H9 (cell line): ENCODE results near the gene INPP5J. TPM values are rescaled to one million over a fixed set of nuclear protein-coding genes. Genes with fewer than 3 reads are reported as not detected.

Source experiments
- DNase-seq: peaks from one replicate; pipeline ENCODE4 v3.0.0-alpha.2; 2017
- H2AFZ ChIP-seq: one replicate; pipeline ENCODE4 v1.6.1; 2013; ENCODE audit warnings: mild to moderate bottlenecking, low read length, control low read depth, moderate library complexity
- H2AK5ac ChIP-seq: 2 replicates; pipeline ENCODE4 v1.6.1; 2013; ENCODE audit warnings: low read length, control low read depth, mixed read lengths; ENCODE audit not compliant: insufficient read length
- H2BK120ac ChIP-seq: one replicate; pipeline ENCODE4 v1.6.1; 2013; ENCODE audit warnings: low read depth, mild to moderate bottlenecking, low read length, control low read depth, inconsistent platforms; ENCODE audit not compliant: poor library complexity, severe bottlenecking
- H2BK12ac ChIP-seq: 2 replicates; pipeline ENCODE4 v1.6.1; 2013; ENCODE audit warnings: low read length, control low read depth, mixed read lengths, low read depth; ENCODE audit not compliant: insufficient read length
- H2BK15ac ChIP-seq: 2 replicates; pipeline ENCODE4 v1.6.1; 2013; ENCODE audit warnings: low read depth, low read length, control low read depth
- H2BK20ac ChIP-seq: one replicate; pipeline ENCODE4 v1.6.1; 2013; ENCODE audit warnings: low read depth, mild to moderate bottlenecking, low read length, control low read depth, inconsistent platforms; ENCODE audit not compliant: poor library complexity, severe bottlenecking
- H2BK5ac ChIP-seq: 2 replicates; pipeline ENCODE4 v1.6.1; 2013; ENCODE audit warnings: low read length, control low read depth, mixed read lengths; ENCODE audit not compliant: insufficient read length
- H3K14ac ChIP-seq: 2 replicates; pipeline ENCODE4 v1.6.1; 2013; ENCODE audit warnings: low read length, control low read depth; ENCODE audit not compliant: insufficient read depth
- H3K18ac ChIP-seq: 2 replicates; pipeline ENCODE4 v1.6.1; 2013; ENCODE audit warnings: low read depth, mild to moderate bottlenecking, mixed read lengths, low read length, control low read depth; ENCODE audit not compliant: insufficient read length
- H3K23ac ChIP-seq: 2 replicates; pipeline ENCODE4 v1.6.1; 2013; ENCODE audit warnings: low read length, control low read depth, mixed read lengths, low read depth; ENCODE audit not compliant: insufficient read length
- H3K23me2 ChIP-seq: 2 replicates; pipeline ENCODE4 v1.6.1; 2013; ENCODE audit warnings: low read depth, mild to moderate bottlenecking, mixed read lengths, low read length, control low read depth; ENCODE audit not compliant: insufficient read length, poor library complexity, severe bottlenecking
- H3K27ac ChIP-seq: 2 replicates; pipeline ENCODE4 v1.5.1; 2013; ENCODE audit warnings: low read length, control low read depth, mixed read lengths, low read depth; ENCODE audit not compliant: insufficient read length
- H3K27me3 ChIP-seq: 2 replicates; pipeline ENCODE4 v1.6.1; 2013; ENCODE audit warnings: low read length, control low read depth, inconsistent platforms; ENCODE audit not compliant: insufficient read depth
- H3K4ac ChIP-seq: 2 replicates; pipeline ENCODE4 v1.6.1; 2013; ENCODE audit warnings: low read depth, mild to moderate bottlenecking, control low read depth, inconsistent platforms, low read length, moderate library complexity
- H3K4me1 ChIP-seq: 2 replicates; pipeline ENCODE4 v1.6.1; 2013; ENCODE audit warnings: low read length, control low read depth, inconsistent platforms; ENCODE audit not compliant: insufficient read depth
- H3K4me2 ChIP-seq: 2 replicates; pipeline ENCODE4 v1.6.1; 2013; ENCODE audit warnings: low read length, control low read depth, mixed read lengths; ENCODE audit not compliant: insufficient read length, insufficient read depth
- H3K56ac ChIP-seq: 2 replicates; pipeline ENCODE4 v1.6.1; 2013; ENCODE audit warnings: low read depth, mild to moderate bottlenecking, mixed read lengths, low read length, control low read depth; ENCODE audit not compliant: insufficient read length
- H3K79me1 ChIP-seq: 2 replicates; pipeline ENCODE4 v1.6.1; 2013; ENCODE audit warnings: low read depth, mild to moderate bottlenecking, moderate library complexity, low read length, control low read depth, inconsistent platforms; ENCODE audit not compliant: insufficient read depth, poor library complexity, severe bottlenecking
- H3K79me2 ChIP-seq: 2 replicates; pipeline ENCODE4 v1.6.1; 2013; ENCODE audit warnings: low read length, control low read depth, inconsistent platforms; ENCODE audit not compliant: insufficient read depth
- H3K9ac ChIP-seq: 2 replicates; pipeline ENCODE4 v1.6.1; 2013; ENCODE audit warnings: low read length, control low read depth, mixed read lengths; ENCODE audit not compliant: insufficient read length; ENCODE audit errors: extremely low read depth
- H3K9me3 ChIP-seq: one replicate; pipeline ENCODE4 v1.6.1; 2013; ENCODE audit warnings: low read depth, low read length, inconsistent platforms; ENCODE audit not compliant: control insufficient read depth
- H3T11ph ChIP-seq: one replicate; pipeline ENCODE4 v1.6.1; 2013; ENCODE audit warnings: mild to moderate bottlenecking, low read length, control low read depth, inconsistent platforms
- H4K20me1 ChIP-seq: one replicate; pipeline ENCODE4 v1.6.1; 2013; ENCODE audit not compliant: control insufficient read depth, insufficient read length, insufficient read depth
- H4K5ac ChIP-seq: 2 replicates; pipeline ENCODE4 v1.6.1; 2013; ENCODE audit warnings: low read depth, mild to moderate bottlenecking, mixed read lengths, low read length, control low read depth; ENCODE audit not compliant: insufficient read length
- H4K8ac ChIP-seq: replicated peaks from 2 replicates; pipeline ENCODE4 v1.6.1; 2013; ENCODE audit warnings: low read length, control low read depth, mixed read lengths, low read depth; ENCODE audit not compliant: insufficient read length
- H4K91ac ChIP-seq: 2 replicates; pipeline ENCODE4 v1.6.1; 2013; ENCODE audit warnings: low read depth, mild to moderate bottlenecking, moderate library complexity, mixed read lengths, low read length, control low read depth; ENCODE audit not compliant: insufficient read length
- H3K27ac Mint-ChIP-seq, 3 experiments: 2 replicates in 2 of 3; 3 replicates in 1 of 3; pipeline ENCODE4 v1.8.0; 2020 to 2021; ENCODE audit warnings: mixed read lengths in 3 of 3, mild to moderate bottlenecking in 1 of 3, moderate library complexity in 1 of 3
- H3K27me3 Mint-ChIP-seq: 2 replicates; pipeline ENCODE4 v1.8.0; 2021; ENCODE audit warnings: low read depth, mild to moderate bottlenecking, moderate library complexity, mixed read lengths
- H3K36me3 Mint-ChIP-seq, 3 experiments: 2 replicates in 2 of 3; 3 replicates in 1 of 3; pipeline ENCODE4 v1.8.0; 2020 to 2021; ENCODE audit warnings: low read depth in 3 of 3, mixed read lengths in 3 of 3; ENCODE audit not compliant: insufficient read depth in 1 of 3
- H3K4me1 Mint-ChIP-seq, 2 experiments: 2 replicates each; pipeline ENCODE4 v1.8.0; 2020; ENCODE audit warnings: mixed read lengths in 2 of 2
- H3K4me3 Mint-ChIP-seq, 2 experiments: 2 replicates in 1 of 2; 3 replicates in 1 of 2; pipeline ENCODE4 v1.8.0; 2020 to 2021; ENCODE audit warnings: mild to moderate bottlenecking in 2 of 2, mixed read lengths in 2 of 2, moderate library complexity in 1 of 2
- H3K9me3 Mint-ChIP-seq, 2 experiments: 2 replicates in 1 of 2; 3 replicates in 1 of 2; pipeline ENCODE4 v1.8.0; 2020; ENCODE audit warnings: mild to moderate bottlenecking in 2 of 2, mixed read lengths in 2 of 2, moderate library complexity in 1 of 2
- WGBS: extraction: QIAGEN DNeasy Blood & Tissue Kit; methylation state at CpG from one replicate; pipeline ENCODE4 v1.1.7; 2013; ENCODE audit warnings: missing lambda C conversion rate, low lambda C conversion rate, mixed read lengths; ENCODE audit not compliant: insufficient read length; ENCODE audit errors: extremely low coverage; 5-methylcytosine and 5-hydroxymethylcytosine counted together
- total RNA-seq: library from RNA; stranded (reverse); gene quantifications from 2 replicates; pipeline ENCODE4 v1.2.1, GENCODE V29; 2021
- TF ChIP-seq, protein P1 (sequence below): fragments of 200-600 bp; sonication (generic); conservative IDR thresholded peaks from 3 replicates; pipeline ENCODE4 v1.8.0; 2021; ENCODE audit warnings: antibody characterized with exemption, mild to moderate bottlenecking

The INPP5J gene
- total RNA-seq, 1 experiment from 2014 or later: 4.9 TPM

DNA sequence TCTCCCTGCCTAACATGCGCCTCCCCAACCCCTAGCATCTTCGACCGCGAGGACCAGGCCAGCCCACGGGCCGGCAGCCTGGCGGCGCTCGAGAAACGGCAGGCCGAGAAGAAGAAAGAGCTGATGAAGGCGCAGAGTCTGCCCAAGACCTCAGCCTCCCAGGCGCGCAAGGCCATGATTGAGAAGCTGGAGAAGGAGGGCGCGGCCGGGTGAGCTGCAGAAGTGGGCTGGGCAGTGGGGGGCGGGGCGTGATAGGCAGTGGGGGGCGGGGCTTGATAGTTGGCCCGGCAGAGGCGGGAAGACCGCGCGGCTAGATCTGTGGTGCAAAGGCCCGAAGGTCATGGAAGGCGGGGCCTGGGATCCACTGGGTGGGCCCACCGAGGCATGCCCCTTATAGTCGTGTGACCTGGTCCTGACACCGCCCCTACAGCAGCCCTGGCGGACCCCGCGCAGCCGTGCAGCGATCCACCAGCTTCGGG lies 24.1 kb upstream of the INPP5J start:
- H3K27me3 ChIP-seq: no peaks in the 10 kb centered on the region
- H3K4me2 ChIP-seq: peak overlapping the region; percentile 58
- no peak overlapping the region for H3K56ac ChIP-seq
- H3K4me1 ChIP-seq: 0 out of 2 replicates have a peak, but pooled peaks cover 3% of the 10 kb centered on the region
- no peak overlapping the region for H3K4ac ChIP-seq
- Mint-ChIP-seq H3K27me3 (no peaks in the 10 kb centered on the region), H3K27ac (no peak overlapping the region), H3K36me3 (peaks cover 3 to 9% (median 3%) of the 10 kb centered on the region in 3 experiments; a peak in 4 of 7 replicates), H3K4me3 (peak overlapping the region in 1 of 2 experiments; percentile 63; a peak in 3 of 5 replicates), H3K4me1 (peaks cover 4 to 26% of the 10 kb centered on the region in 2 experiments), H3K9me3 (no peaks in the 10 kb centered on the region; a peak in 1 of 5 replicates)
- TF ChIP-seq, protein P1, sequence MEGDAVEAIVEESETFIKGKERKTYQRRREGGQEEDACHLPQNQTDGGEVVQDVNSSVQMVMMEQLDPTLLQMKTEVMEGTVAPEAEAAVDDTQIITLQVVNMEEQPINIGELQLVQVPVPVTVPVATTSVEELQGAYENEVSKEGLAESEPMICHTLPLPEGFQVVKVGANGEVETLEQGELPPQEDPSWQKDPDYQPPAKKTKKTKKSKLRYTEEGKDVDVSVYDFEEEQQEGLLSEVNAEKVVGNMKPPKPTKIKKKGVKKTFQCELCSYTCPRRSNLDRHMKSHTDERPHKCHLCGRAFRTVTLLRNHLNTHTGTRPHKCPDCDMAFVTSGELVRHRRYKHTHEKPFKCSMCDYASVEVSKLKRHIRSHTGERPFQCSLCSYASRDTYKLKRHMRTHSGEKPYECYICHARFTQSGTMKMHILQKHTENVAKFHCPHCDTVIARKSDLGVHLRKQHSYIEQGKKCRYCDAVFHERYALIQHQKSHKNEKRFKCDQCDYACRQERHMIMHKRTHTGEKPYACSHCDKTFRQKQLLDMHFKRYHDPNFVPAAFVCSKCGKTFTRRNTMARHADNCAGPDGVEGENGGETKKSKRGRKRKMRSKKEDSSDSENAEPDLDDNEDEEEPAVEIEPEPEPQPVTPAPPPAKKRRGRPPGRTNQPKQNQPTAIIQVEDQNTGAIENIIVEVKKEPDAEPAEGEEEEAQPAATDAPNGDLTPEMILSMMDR: no peak
- H4K20me1 ChIP-seq: no peaks in the 10 kb centered on the region
- no peak overlapping the region for H2BK120ac ChIP-seq
- peak; percentile 94 for DNase-seq
- H3K9me3 ChIP-seq: no peaks in the 10 kb centered on the region
- no peak overlapping the region for H4K91ac ChIP-seq
- H2BK12ac ChIP-seq: no peak overlapping the region
- H3K23ac ChIP-seq: no peak overlapping the region
- no peak overlapping the region for H3K27ac ChIP-seq
- H2AK5ac ChIP-seq: no peak overlapping the region
- H3K14ac ChIP-seq: no peak overlapping the region; the same call in 1 of the 2 replicates
- H2BK5ac ChIP-seq: no peak overlapping the region
- H2AFZ ChIP-seq: no peak overlapping the region
- H3K9ac ChIP-seq: no peak overlapping the region
- H2BK20ac ChIP-seq: no peak overlapping the region
- no CpG with 5 or more reads among the region's 36 CpGs for WGBS
- no peaks in the 10 kb centered on the region for H3K79me1 ChIP-seq
- no peak overlapping the region for H3T11ph ChIP-seq
- no peak overlapping the region for H3K18ac ChIP-seq
- H4K8ac ChIP-seq: no peak overlapping the region
- H3K79me2 ChIP-seq: no peaks in the 10 kb centered on the region
- H3K23me2 ChIP-seq: peaks cover 6% of the 10 kb centered on the region
- no peak overlapping the region for H2BK15ac ChIP-seq
- no peak overlapping the region for H4K5ac ChIP-seq
